GM18507 (cell line): ENCODE results near the gene NANP.

Source experiments
- DNase-seq: peaks from one replicate; pipeline ENCODE4 v3.0.0; 2011; ENCODE audit warnings: low read depth; ENCODE audit not compliant: insufficient read length; ENCODE audit errors: extremely low spot score
- FAIRE-seq: peaks from 2 replicates; lab custom pipeline; 2011; peaks lifted over from hg19 to GRCh38; lab: Jason Lieb, UNC

Gene NANP

DNA sequence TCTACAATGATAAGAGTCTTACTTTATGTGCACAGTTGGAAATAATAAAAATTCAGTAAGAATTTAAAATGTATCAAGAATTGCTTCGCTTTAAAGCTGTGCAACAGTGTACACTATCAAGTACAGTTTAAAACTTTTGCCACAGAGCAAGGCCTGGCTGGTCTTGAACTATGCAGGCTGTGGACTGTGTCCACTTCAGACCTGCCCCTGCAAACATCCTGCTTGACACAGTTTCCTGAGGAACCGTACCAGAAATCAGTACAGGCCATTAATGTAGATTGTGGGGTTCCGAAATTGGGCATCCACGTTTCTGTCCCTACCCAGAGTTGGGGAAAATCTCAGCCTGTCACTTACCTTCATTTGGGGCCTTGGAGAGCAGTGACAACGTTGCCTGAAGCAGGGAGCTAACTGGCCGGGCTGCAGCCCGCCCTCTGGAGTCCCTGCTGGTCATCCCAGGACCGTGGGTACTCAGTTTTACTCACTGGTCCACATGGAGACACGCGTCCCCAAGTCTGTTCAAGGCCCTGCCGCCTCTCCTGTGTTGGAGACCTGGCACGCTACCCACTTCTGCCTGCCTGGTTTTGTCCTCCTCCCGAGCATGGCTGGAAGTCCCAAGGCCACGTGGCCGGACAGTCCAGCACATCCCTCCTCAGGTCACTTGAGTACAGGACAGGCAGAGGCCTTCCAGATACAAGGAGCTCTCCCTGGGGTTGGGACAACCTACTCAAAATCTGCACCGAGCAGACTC is 46.9 kb downstream of the NANP start:
- DNase-seq (no peak), FAIRE-seq (no peak)

DNA sequence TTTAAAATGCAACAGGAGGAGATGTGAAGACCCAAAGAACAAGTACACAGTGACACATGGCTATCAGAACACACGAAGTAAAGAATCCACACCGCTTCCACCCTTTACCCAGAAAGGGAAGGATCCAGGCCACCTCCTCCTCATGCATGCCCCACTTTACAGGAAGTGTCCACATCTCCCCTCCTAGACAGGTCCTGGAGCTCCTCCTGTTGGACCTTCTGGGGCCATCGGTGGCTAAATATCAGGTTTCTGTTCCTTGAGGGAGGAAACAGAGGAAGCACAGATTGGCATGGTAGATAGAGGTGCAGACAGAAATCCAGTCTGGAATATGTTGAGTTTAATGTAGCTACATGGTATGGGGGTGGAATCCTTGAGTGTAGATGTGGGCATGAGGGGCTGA is 49.4 kb downstream of the NANP start:
- DNase-seq (no peak), FAIRE-seq (no peak)

DNA sequence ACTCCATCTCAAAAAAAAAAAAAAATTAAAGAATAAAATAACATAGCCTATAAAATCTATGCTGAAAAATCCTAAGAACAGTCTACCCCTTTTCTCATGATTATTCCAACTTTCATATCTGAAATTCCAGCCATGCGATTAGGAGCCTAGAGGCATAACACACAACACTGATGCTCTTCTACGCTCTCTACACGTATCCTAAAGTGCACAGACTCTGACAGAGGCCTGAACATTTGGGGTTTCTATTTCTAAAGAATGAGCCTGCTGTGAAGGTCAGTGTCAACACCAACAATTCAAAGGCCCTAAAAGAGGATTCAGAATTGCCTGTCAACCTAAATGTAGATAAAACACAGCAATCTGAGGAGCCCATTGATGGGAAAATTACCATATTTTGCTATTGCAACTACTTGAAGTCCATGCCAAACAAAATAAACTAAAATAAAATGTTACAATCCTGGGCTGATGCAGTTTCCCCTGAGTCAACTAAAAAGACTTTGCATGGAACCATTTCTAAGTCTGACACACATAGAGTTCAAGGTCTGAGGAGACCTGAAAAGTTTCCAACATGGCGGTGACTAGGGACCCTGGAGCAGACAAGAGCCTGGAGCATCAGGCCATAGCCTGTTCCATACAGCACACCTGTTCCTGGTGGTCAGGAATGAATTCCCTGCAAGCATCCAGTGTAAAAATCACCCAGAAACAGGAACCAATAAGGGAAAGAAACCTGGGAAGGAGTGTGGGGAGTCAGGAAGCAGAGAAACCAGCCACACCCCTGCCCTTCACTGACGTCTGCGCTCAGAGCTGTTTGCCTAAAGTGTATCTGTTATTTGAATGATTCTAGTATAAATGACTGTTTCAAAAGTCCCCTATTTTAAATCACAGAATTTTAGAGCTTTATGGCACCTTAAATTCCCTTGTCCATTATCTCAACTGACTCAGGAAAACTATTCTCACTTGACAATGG is 50.2 kb downstream of the NANP start:
- FAIRE-seq: no peak

DNA sequence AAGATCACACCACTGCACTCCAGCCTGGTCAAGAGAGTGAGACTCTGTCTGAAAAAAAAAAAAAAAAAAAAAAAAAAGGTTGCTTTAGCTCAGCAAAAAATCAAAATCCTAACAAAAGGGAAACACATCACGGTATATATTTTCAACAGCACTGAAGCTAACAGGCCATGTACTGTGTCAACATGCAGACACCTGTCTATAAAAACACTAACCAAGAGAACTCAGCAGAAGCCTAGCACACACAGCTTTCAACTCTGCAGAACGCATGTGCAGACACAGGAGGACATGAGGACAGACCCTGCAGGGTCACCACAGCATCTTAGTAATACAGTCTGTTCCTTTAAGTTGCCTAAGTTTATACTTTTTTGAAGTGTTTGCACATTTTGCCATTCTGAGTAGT is 52.0 kb downstream of the NANP start:
- FAIRE-seq (no peak), DNase-seq (no peak)

More for the DNA sequence above, 50.2 kb downstream of the NANP start:
- no peak for DNase-seq

DNA sequence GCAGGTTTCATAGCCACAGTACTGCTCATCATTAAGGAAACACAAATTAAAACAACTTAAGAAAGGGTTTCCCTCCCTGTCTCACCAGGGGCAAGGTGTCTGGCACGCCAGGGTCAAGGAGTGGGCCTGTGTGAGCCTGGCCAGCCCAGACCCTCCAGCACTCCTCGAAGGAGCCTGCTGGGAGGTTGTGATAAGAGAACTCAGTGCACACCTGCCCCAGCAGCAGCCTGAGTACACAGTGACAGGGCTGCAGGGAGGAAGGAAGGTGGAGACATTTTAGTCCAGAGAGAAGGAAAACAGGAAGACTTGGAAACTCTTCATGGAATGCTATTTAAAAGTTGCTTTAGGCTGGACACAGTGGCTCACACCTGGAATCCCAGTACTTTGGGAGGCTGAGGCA is 52.6 kb downstream of the NANP start:
- FAIRE-seq (no peak), DNase-seq (no peak)

DNA sequence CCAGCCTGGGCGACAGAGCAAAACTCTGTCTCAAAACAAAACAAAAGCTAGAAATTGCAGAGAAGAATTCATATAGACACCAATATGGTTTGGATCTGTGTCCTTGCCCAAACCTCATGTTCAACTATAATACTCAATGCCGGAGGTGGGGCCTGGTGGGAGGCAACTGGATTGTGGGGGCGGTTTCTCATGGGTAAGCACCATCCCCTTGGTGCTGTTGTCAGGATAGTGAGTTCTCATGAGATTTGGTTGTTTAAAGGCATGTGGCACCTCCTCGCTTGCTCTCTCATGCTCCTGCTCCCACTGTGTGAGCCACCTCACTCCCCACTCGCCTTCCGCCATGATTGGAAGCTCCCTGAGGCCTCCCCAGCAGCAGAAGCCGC is 53.7 kb downstream of the NANP start:
- FAIRE-seq: no peak
- DNase-seq: no peak

DNA sequence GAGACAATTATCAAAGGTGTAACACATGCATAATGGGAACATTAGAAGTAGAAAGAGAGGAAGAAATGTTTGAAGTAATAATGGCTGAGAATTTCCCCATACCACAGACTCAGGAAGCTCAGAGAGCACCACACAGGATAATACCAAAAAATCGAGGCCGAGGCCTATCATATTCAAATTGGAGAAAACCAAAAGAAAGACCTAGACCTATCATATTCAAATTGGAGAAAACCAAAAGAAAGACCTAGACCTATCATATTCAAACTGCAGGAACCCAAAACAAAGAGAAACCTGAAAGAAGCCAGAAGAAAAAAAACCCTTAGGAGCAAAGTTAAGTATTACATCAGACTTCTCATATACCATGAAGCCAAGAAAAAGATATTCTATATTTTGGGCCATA is 56.5 kb downstream of the NANP start:
- FAIRE-seq (no peak), DNase-seq (no peak)

DNA sequence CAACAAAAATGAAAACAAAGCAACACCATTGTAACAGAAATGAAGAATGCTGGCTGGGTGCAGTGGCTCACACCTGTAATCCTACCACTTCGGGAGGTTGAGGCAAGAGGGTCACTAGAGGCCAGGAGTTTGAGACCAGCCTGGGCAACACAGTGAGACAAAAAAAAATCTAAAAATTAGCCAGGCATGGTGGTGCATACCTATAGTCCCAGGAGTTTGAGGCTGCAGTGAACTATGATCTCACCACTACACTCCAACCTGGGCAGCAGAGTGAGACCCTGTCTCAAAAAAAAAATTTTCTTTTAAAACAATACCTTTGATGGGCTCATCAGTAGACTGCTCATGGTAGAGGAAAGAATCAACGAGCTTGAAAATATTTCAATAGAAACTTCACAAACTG is 57.0 kb downstream of the NANP start:
- FAIRE-seq (no peak), DNase-seq (no peak)

DNA sequence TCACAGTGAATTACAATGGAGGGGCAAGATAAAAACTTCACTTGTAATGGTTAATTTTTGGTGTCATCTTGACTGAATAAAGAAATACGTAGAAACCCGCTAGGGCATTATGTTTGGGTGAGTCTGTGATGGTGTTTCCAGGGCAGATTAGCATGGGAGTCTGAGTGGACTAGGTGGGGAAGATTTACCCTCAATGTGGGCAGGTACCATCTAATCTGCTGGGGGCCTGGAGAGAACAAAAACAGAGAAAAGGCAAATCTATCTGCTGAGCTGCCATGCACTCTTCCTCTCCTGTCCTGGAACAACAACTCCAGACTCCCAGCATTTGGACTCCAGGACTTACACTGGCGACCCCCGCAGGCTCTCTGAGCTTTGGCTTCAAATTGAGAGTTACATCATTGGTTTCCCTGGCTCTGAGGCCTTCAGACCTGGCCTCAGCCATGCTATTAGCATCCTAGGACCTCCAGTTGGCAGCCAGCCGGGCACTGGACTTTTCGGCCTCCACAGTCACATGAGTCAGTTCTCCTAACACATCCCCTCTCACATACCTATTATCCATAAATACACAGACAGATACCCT is 58.1 kb downstream of the NANP start:
- FAIRE-seq (no peak), DNase-seq (no peak)

DNA sequence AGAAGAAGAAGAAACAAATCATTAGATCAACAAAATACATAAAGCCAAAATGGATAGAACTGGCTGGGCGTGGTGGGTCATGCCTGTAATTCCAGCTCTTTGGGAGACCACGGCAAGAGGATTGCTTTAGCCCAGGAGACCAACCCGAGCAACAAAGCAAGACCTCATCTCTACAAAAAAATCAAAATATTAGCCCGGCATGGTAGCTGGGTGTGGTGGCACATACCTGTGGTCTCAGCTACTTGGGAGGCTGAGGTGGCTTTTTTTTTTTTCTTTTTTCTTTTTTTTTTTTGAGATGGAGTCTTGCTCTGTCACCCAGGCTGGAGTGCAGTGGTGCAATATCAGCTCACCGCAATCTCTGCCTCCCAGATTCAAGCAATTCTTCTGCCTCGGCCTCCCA is 59.9 kb downstream of the NANP start:
- DNase-seq (no peak), FAIRE-seq (no peak)

DNA sequence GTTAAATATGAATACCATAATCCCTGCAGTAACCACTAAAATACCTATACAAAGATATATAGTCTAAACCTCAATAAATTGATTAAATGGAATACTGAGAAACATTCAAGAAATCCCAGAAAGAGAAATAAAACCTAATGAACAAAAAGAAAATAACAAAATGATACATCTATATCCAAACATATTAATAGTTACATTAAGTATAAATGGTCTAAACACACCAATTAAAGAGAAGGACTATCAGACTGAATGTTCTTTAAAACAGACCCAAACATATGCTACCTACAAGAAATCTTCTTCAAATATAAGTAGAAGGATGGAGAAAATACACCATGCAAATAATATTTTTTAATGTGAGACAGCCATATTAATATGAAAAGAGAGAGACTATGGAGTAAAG is 60.5 kb downstream of the NANP start:
- no peak for DNase-seq
- FAIRE-seq: no peak
